Dermis lymphatic vessel endothelial cell (primary cell): ENCODE measurements around the gene CCNE1. TPM values are rescaled to one million over a fixed set of nuclear protein-coding genes. Genes with fewer than 3 reads are reported as not detected.

Source experiments
- total RNA-seq: library from RNA; depleted of rRNA; stranded (reverse); fragments of >200 nt; gene quantifications from 2 replicates; pipeline ENCODE4 v1.2.1, GENCODE V29; 2014

The CCNE1 gene
- 1.1 and 1.7 TPM in 2 replicates for total RNA-seq

DNA sequence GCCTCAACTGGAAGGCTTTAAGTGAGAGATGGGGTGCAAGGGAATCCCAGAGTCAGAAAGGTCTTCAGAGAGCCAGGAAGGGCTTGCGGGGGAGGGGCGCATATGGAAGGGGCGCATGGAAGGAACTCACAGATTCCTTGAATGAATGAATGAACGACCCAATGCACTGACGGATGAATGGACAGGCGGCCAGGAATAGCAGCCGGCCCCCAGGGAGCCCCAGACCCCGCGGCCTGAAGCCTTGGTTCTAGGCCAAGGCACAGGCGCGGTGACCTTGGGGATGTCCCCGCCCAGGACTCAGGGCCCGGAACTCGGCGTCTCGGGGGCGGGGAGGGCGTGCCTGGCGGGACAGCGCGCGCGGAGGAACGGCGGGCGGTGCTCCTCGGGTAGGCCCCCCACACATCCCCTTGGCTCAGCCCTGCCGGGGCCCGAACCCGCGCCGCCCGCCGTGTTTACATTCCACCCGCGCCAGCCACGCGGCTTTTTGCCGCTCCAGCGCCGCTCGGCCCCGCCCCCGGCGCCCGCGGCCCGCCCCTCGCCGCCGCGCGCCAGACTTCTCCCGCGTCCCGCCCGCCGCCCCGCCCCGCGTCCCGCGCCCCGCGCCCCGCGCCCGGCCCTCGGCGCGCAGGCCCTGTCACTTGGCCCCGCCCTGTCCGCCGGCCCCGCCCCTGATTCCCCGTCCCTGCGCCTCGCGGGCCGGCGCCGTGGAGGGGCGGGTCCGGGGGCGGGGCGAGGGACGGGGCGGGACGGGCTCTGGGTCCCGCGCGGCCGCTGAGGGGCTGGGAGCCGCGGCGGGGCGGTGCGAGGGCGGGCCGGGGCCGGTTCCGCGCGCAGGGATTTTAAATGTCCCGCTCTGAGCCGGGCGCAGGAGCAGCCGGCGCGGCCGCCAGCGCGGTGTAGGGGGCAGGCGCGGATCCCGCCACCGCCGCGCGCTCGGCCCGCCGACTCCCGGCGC lies at the start of gene CCNE1:
Gene CCNE1 (plus strand): TSS at position 867 of the 955 bp plus-strand sequence. CDS start 565 bp downstream, outside the sequence.

Other genes with a start within 250 kb of the CCNE1 start
- 50.7 and 55.8 TPM in 2 replicates for gene POP4, start 205.7 kb upstream of the CCNE1 start, total RNA-seq
- 4.6 and 7.3 TPM in 2 replicates for gene PLEKHF1, start 146.5 kb upstream of the CCNE1 start, total RNA-seq
- 14.2 and 18.1 TPM in 2 replicates for gene C19orf12, start 96.7 kb upstream of the CCNE1 start, total RNA-seq
- gene URI1, start 130.2 kb downstream of the CCNE1 start, total RNA-seq: 23.9 and 34.8 TPM in 2 replicates